ENCODE measurements around the gene DAB2.

The DAB2 gene

DNA sequence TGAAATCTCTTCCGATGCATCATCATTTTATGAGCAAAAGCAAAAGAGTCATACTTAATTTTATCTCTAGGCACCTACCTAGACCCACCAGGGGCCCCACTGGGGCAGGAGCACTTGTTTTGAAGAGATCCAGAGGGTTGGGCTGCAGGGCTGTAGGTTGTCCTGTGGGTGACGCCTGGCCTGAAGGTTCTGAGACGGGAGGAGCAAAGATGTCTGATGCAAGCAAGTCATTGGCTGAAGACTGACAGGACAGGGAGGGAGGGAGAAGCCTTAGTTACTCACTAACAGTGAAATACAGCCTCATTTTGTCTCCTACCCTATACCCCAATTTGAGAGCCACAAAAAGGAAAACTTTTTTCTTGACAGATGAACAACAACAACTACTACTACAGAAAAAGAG is 43.4 kb downstream of the DAB2 start:
- no peak for DNase-seq (ENCODE audit: low spot score)

DNA sequence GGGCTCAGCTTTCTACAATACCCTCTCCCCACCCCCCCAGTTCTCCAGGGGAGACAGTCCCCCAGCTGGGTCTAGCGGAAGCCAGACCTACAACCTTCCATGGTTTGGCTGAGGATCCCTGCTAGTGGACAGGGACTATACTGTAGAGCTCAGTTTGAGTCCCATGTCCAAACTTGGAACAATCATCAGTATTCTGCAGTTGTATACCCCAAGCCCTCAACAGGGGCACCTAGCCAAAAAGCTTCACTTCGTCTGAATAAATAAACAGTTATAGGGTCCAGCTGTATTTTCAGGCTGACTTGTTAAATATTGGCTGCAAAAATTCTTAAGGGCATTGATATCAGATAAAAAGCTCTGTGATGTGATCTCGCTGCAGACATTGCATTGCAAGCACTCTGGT is 45.1 kb downstream of the DAB2 start:
- DNase-seq (ENCODE audit: low spot score), result peak; percentile 20

DNA sequence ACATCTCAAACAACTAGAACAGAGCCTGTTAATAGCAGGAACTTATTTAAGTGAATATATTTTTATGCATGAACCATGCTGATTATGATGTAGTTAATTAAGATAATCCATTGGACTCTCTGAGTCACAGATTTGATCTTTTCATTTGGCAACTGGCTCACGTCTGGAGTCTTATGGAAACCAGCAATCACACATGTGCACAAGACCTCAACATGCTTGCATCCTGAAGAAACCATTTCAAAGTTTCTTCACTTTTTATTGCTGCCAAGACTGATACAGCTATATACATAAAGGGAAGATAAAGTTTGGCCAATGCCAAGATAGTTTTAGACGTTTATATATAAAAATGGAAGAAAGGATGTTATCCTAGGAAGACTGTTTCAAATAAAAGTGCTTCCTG is 47.2 kb downstream of the DAB2 start:
- no peak for DNase-seq (ENCODE audit: low spot score)

DNA sequence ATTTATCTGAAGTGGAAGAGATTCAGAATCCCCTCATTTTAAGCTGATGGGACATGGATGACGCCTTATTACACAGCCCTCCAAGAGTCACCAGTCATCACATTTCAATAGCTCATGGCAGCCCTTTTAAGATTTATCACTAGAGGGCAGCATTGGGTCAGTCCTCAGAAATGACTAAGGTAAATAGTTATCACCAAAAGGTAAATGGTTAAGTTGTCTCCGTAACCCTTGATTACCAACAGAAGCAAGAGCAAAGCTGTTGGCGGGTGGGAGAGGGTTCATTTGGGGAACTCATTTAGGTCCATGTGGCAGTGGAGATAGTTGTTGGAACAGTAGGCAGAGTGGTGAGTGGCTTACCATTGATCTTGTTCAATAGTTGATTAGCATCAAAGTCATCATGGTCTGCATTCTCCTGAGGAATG is 48.5 kb downstream of the DAB2 start:
- DNase-seq (ENCODE audit: low spot score), result peak; percentile 51

- DNase-seq (ENCODE audit: low spot score), result no peak
Measured at GRCh38 chr5:39373791-39374190, 51.0 kb downstream of the DAB2 start.

GRCh38 chr5:39371367-39371635 is 53.5 kb downstream of the DAB2 start:
- no peak for DNase-seq (ENCODE audit: low spot score)

- no peak for DNase-seq (ENCODE audit: low spot score)
Measured at GRCh38 chr5:39370555-39371366, 54.0 kb downstream of the DAB2 start.

- no peak for DNase-seq (ENCODE audit: low spot score)
Measured at GRCh38 chr5:39369123-39369815, 55.5 kb downstream of the DAB2 start.

DNA sequence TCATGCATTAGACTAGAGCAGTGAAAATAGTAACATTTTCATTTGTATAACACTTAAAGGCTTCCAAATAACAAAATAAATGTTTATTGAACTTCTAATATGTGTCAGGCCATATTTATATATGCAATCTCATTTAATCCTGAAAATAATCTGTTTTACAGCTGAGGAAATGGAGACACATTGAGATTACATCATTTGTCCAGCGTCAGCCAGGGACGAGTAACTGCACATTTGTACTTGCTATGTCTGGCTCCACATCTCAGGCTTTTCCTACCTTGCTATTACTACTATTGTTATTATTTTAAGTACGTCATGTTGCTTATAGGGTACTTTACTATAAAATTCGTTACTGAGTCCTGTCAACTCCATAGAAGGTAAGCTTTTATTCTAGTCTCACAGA is 56.7 kb downstream of the DAB2 start:
- DNase-seq (ENCODE audit: low spot score), result no peak

DNA sequence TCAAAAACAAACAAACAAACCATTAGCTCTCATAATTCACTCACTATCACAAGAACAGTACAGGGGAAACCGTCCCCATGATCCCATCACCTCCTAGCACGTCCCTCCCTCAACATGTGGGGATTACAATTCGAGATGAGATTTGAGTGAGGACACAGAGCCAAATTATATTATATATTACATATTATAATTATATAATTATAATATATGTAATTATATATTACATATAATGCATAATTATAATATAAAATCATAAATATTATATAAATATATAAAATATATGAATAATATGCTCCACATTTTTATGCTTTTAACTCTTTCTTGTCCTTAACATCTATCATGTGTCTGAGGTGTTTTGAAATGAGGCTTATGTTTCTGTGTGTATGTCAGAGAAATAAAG is 57.1 kb downstream of the DAB2 start:
- DNase-seq (ENCODE audit: low spot score), result no peak

- no peak for DNase-seq (ENCODE audit: low spot score)
Measured at GRCh38 chr5:39364367-39364766, 60.4 kb downstream of the DAB2 start, which contains the start of gene C9. TSS of gene C9 (minus strand) at chr5:39364495. CDS start at chr5:39364464, 31 bp downstream.

DNA sequence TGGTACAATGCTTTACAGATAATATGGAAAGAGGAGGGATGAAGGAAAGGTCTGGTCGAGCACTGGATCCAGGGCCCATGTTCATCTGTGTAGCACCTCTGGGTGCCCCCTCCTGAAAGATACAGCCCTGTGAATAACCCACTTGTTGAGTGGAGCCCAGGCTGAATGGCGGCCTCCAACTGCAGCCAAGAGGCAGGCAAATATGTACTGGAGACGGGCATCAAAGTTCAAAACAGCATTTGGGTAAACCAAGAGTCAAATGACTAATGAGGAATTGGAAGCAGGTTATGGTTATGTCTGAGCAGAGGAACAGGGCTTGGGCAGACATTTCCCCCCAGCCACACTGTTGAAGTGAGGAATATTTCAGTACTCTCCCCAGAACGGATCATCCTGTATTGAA is 61.6 kb downstream of the DAB2 start:
- DNase-seq (ENCODE audit: low spot score), result no peak

- DNase-seq (ENCODE audit: low spot score), result no peak
Measured at GRCh38 chr5:39362646-39363045, 62.1 kb downstream of the DAB2 start.

DNA sequence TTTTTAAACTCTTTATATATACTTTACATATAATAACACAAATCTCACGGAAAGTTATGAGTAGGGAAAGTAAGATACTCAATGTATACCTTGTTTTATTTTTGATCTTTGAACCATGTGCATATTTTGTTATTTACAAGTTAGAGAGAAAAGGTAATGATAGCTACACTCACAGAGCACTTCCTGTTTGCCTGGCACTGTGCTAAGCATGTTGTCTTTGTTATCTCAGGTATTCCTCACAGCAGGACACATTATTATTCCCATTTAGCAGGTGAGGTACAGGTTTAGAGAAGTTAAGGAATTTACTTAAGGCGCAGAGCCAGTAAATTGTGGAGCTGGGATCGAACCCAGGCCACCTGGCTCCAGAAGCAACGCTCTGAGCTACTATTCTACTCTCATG is 63.5 kb downstream of the DAB2 start:
- no peak for DNase-seq (ENCODE audit: low spot score)

DNA sequence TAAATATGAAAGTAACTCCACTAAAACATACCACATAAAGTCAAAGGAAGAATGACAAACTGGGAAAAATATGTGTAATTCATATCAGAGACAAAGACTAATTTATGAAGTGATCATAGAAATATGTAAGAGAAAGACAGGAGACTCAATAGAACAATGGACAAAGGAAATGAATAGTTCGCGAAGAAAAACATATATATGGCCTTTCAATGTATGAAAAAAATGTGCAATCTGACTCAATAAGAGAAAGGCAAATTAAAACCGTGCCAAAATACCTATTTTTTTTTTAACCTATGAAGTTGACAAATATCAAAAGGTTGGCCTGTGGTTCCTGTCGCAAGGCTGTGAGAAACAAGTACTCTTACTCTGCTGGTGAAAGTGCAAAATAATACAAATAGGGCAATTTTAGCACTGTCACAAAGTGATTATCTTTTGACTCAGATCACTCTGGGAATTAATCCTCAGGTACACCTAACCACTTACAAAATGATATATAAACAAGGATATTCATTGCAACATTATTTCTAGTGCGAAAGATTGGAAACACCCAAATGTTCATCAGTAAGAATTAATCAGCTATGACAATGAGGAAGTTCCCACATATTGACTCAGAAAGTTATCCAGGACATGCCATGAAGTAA is 64.2 kb downstream of the DAB2 start:
- DNase-seq (ENCODE audit: low spot score), result no peak

DNA sequence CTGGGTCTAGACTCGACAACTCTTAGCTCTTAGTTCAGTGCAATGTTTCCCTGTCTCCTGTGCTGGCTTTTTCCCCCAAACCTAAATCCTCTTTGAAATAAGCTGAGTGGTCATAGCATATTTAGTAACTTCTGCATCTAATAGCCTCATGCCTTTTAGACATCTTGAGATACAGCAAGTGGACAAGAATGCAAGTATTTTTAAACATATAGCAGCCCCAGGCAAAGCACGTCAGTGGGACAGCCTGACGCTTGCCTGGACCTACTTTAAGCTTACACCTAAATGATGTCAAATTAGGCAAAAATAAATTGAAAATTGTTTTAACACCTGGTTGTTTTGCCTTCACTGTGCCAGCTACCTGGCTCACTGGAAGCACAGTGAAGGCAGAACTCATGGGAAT is 68.5 kb downstream of the DAB2 start:
- DNase-seq (ENCODE audit: low spot score), result no peak

GRCh38 chr5:39355324-39355723 is 69.5 kb downstream of the DAB2 start:
- DNase-seq (ENCODE audit: low spot score), result no peak

DNA sequence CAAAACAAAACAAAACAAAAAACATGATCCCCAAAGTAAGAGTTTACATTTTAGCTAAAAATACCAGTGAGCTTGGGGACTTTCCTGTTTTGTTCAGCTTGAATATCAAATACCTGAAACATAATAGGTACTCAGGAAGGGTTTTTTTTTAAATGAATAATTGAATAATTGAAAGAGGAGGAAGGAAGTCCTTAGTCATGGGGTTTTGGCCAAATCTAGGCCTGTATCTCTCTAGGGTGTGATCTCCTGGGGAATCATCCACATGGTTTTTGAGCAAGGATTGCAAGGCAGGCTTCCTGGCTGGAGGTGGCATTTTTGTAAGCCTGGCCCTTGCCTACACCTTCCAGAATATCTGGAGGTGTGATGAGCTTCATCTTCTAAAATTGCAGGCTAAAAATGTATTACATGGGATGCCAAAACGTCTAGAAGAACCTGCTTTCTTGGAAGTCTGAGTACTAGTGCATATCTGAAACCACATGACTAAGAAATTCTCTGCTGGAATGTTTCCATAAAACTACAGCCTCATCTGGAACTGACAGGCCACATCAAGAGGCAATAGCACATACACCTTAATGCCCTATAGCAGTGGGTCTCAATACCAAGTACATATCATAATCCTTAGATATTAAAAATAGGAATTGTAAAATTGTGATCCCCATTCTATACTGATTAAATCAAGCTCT is 70.9 kb downstream of the DAB2 start:
- no peak for DNase-seq (ENCODE audit: low spot score)

- DNase-seq (ENCODE audit: low spot score), result no peak
Measured at GRCh38 chr5:39352951-39353350, 71.8 kb downstream of the DAB2 start.

DNA sequence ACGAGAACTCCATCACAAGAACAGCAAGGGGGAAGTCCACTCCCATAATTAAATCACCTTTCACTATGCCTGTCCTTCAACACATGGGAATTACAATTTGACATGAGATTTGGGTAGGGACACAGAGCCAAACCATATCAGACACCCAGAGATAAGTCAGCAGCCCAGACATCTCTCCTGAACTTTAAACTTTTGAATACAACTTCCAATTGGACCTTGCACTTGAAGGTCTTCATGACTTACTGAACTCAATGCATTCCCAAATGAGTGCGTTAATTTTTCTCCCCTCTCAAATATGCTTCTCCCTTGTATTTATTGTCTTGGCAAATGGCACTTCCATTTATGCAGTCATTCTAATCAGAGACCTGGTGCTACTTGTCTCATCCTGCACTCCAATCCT is 72.6 kb downstream of the DAB2 start:
- DNase-seq (ENCODE audit: low spot score), result no peak

GRCh38 chr5:39349484-39349883 is 75.3 kb downstream of the DAB2 start:
- DNase-seq (ENCODE audit: low spot score), result no peak

DNA sequence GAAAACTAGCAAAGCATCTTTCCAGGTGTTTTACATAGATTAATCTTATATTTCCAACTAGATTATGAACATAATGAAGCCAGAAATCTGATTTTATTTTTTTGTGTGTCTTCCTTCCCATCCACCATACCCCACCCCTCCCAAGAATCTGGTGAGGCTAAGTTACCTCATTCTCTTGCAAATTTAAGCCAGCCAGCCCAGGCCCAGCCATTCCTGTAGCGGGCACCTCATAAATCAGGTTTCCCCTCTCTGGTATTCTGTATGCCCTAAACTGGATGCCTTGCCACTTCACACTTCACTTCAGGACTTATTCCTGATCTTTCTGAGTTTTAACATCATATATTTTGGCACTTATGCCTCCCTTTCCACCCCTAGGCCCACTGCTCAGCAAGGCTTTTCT is 82.3 kb downstream of the DAB2 start:
- DNase-seq (ENCODE audit: low spot score), result no peak

GRCh38 chr5:39341896-39342295 is 82.9 kb downstream of the DAB2 start:
- peak; percentile 10 for DNase-seq (ENCODE audit: low spot score)
